ENCODE data around the gene HOXD3.

- TF ChIP-seq CTCF (IDR thresholded peaks at IDR 0.05; ENCODE audit: low read depth, low read length, poor library complexity, severe bottlenecking) (no peak), EZH2phosphoT487 (IDR thresholded peaks at IDR 0.05; ENCODE audit: borderline replicate concordance, low read length) (no peak)
These were observed 1.1 kb downstream of the HOXD3 start for GRCh38 chr2:176158186-176158591.

Data from DOHH2 (cell line).